A673 (cell line): ENCODE results near the gene SEPHS2.

Source experiments
- EZH2 ChIP-seq: fragments of 200-600 bp; sonication (generic); IDR thresholded peaks from 2 replicates; pipeline ENCODE4 v1.6.1; 2017; ENCODE audit warnings: borderline replicate concordance, low read depth, mild to moderate bottlenecking, mixed read lengths, antibody characterized with exemption, low read length; ENCODE audit not compliant: poor library complexity, severe bottlenecking
- TF ChIP-seq, protein P1 (sequence below): fragments of 300-800, 200-600 bp; sonication (generic); conservative IDR thresholded peaks from 2 replicates; pipeline ENCODE4 v1.5.1; 2017; ENCODE audit warnings: low read depth, mild to moderate bottlenecking, antibody characterized with exemption, low read length, moderate library complexity, mixed read lengths

DNA sequence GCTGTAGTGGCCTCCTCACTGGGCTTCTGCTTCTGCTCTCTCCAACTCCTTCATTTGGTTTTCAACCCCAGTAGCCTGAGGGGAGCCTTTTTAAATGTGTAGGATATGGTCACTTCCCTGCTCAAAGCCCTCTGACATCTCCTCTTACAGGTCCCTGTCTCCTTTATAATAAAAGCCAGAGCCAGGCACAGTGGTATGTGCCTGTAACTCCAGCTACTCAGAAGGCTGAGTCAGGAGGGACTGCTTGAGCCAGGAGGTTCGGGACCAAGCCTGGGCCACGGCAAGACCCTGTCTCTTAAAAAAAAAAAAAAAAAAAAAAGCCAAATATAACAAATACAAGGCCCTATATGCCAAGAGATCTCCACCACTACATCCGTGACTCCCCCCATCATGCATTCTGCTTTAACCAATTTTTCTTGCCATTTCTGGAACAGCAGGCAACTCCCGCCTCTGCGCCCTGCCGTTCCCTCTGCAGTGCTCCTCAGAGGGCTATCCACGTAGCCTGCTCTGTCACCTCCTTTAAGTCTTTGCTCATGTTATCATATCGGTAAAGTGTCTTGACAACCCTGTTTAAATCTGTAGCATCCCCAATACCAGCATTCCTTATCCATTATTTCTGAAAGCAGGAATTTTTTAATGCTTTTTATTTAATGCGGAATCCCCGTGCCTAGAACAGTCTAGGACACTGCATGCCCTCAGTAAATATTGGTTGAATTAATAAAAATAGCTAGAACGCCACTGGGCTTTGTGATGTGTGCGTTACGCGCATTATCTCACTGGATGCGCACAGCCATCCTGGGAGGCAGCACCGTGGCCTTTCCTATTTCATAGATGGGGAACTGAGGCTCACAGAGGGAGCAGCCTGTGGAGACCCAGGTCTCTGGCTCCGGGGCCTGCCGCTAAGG is 28.8 kb downstream of the SEPHS2 start:
- TF ChIP-seq, protein P1, sequence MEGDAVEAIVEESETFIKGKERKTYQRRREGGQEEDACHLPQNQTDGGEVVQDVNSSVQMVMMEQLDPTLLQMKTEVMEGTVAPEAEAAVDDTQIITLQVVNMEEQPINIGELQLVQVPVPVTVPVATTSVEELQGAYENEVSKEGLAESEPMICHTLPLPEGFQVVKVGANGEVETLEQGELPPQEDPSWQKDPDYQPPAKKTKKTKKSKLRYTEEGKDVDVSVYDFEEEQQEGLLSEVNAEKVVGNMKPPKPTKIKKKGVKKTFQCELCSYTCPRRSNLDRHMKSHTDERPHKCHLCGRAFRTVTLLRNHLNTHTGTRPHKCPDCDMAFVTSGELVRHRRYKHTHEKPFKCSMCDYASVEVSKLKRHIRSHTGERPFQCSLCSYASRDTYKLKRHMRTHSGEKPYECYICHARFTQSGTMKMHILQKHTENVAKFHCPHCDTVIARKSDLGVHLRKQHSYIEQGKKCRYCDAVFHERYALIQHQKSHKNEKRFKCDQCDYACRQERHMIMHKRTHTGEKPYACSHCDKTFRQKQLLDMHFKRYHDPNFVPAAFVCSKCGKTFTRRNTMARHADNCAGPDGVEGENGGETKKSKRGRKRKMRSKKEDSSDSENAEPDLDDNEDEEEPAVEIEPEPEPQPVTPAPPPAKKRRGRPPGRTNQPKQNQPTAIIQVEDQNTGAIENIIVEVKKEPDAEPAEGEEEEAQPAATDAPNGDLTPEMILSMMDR, result no peak
- no peak for TF ChIP-seq EZH2
